DND-41 (cell line): ENCODE data around the gene DNAH14.
"Not testable (repeated sequence)": the region's sequence is repeated elsewhere in the genome, so short reads cannot be mapped to it uniquely, and the experiment has no call there.

Experiments used
- ATAC-seq: fragments of 200-7000 bp; cut with Tn5 transposase; 3 replicates; pipeline ENCODE4 v1.9.1; 2021; ENCODE audit warnings: low read depth; ENCODE audit not compliant: insufficient read depth
- DNase-seq: peaks from one replicate; pipeline ENCODE4 v3.0.0-alpha.2; 2020
- H2AFZ ChIP-seq: 2 replicates; pipeline ENCODE4 v1.6.0; 2012; ENCODE audit warnings: low read depth, low read length
- H3K27ac ChIP-seq: 2 replicates; pipeline ENCODE4 v1.5.1; 2012; ENCODE audit warnings: low read length, inconsistent platforms
- H3K27me3 ChIP-seq: fragments of 200-600 bp; sonication (generic); 2 replicates; pipeline ENCODE4 v1.6.0; 2012; ENCODE audit warnings: low read length, mild to moderate bottlenecking, inconsistent platforms; ENCODE audit not compliant: insufficient read depth, poor library complexity
- H3K36me3 ChIP-seq: 2 replicates; pipeline ENCODE4 v1.5.1; 2012; ENCODE audit warnings: low read length, inconsistent platforms; ENCODE audit not compliant: insufficient read depth
- H3K4me1 ChIP-seq: 2 replicates; pipeline ENCODE4 v1.5.1; 2012; ENCODE audit warnings: mild to moderate bottlenecking, low read length; ENCODE audit not compliant: insufficient read depth
- H3K4me2 ChIP-seq: 2 replicates; pipeline ENCODE4 v1.6.0; 2012; ENCODE audit warnings: mild to moderate bottlenecking, moderate library complexity, low read length, inconsistent platforms; ENCODE audit not compliant: insufficient read depth
- H3K4me3 ChIP-seq, 2 experiments: fragments of 200-600 bp in 1 of 2; shearing (Covaris generic) in 1 of 2; 2 replicates each; pipeline ENCODE4 v1.5.1; 2012 to 2016; ENCODE audit warnings: inconsistent platforms in 2 of 2, low read length in 2 of 2, mild to moderate bottlenecking in 2 of 2, low read depth in 1 of 2, moderate library complexity in 1 of 2
- H3K79me2 ChIP-seq: 2 replicates; pipeline ENCODE4 v1.6.0; 2012; ENCODE audit warnings: low read length, inconsistent platforms; ENCODE audit not compliant: insufficient read depth
- H3K9ac ChIP-seq: 2 replicates; pipeline ENCODE4 v1.6.0; 2012; ENCODE audit warnings: low read depth, mild to moderate bottlenecking, inconsistent platforms, low read length, moderate library complexity
- H3K9me3 ChIP-seq: 2 replicates; pipeline ENCODE4 v1.5.1; 2012; ENCODE audit warnings: low read length, moderate library complexity, mild to moderate bottlenecking, inconsistent platforms; ENCODE audit not compliant: insufficient read depth, severe bottlenecking
- H4K20me1 ChIP-seq: 2 replicates; pipeline ENCODE4 v1.6.0; 2012; ENCODE audit warnings: low read length; ENCODE audit not compliant: insufficient read depth
- CTCF ChIP-seq: IDR thresholded peaks from 2 replicates; pipeline ENCODE4 v1.5.1; 2012; ENCODE audit warnings: borderline replicate concordance, low read length, moderate library complexity, mild to moderate bottlenecking; ENCODE audit not compliant: poor library complexity, severe bottlenecking; ENCODE audit errors: extremely low read depth
- EZH2 ChIP-seq: IDR thresholded peaks from 3 replicates; pipeline ENCODE4 v1.6.1; 2012; ENCODE audit warnings: borderline replicate concordance, low read depth, mild to moderate bottlenecking, moderate library complexity, low read length, inconsistent platforms; ENCODE audit not compliant: severe bottlenecking

DNAH14 gene

DNA sequence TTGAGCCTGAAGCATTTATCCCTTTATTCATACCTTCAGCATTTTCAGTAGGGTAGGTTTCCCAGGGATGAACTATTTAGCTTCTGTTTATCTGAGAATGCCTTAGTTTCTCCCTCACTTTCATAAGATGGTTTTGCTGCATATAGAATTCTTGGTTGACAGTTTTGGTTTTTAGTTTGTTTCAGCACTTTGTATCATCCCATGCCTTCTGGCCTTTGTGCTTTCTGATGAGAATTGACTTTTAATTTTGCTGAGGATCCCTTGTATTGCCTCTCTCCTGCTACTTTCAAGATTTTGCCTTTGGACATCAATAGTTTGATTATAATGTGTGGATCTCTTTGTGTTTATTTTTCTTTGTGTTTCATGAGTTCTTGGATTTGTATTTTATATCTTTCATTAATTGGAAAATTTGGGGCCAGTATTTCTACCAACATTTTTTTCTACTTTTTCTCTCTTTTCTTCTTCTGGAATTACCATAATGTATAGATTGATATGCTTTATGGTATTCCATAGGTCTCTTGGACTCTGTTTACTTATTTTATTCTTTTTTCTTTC lies 261.8 kb downstream of the DNAH14 start:
- Histone ChIP-seq H3K4me1 (no peaks in the 10 kb centered on the region), H3K27ac (no peak overlapping the region), H3K36me3 (no peaks in the 10 kb centered on the region), H3K27me3 (no peaks in the 10 kb centered on the region), H3K4me3 (no peak overlapping the region), H3K9me3 (peaks cover 11% of the 10 kb centered on the region), H4K20me1 (no peaks in the 10 kb centered on the region), H2AFZ (no peak overlapping the region), H3K9ac (no peak overlapping the region), H3K4me2 (no peak overlapping the region), H3K79me2 (no peaks in the 10 kb centered on the region)
- no peak for TF ChIP-seq EZH2
- no peak for TF ChIP-seq CTCF
- no peak for DNase-seq
- no peak for ATAC-seq

DNA sequence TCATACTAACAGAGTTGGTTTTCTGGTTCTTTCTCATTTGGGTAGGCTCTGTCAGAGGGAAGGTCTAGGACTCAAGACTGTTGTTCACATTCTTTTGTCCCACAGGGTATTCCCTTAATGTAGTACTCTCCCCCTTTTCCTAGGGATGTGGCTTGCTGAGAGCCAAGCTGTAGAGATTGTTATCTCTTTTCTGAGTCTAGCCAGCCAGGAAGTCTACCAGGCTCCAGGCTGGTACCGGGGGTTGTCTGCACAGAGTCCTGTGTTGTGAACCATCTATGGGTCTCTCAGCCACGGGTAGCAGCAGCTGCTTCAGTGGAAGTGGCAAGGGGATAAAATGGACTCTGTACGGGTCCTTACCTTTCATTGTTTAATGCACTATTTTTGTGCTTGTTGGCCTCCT lies 272.0 kb downstream of the DNAH14 start:
- Histone ChIP-seq H3K36me3 (no peaks in the 10 kb centered on the region), H3K4me2 (no peak overlapping the region), H3K9me3 (no peaks in the 10 kb centered on the region), H3K27ac (no peak overlapping the region), H2AFZ (no peak overlapping the region), H3K27me3 (peaks cover 2% of the 10 kb centered on the region), H3K79me2 (no peaks in the 10 kb centered on the region), H3K4me1 (no peaks in the 10 kb centered on the region), H3K4me3 (no peak overlapping the region), H3K9ac (no peak overlapping the region), H4K20me1 (no peaks in the 10 kb centered on the region)
- TF ChIP-seq CTCF (no peak), EZH2 (no peak)
- ATAC-seq (no peak), DNase-seq (no peak)

- Histone ChIP-seq H4K20me1 (no peaks in the 10 kb centered on the region), H3K27me3 (peaks cover 2% of the 10 kb centered on the region), H3K4me1 (no peaks in the 10 kb centered on the region), H3K36me3 (no peaks in the 10 kb centered on the region), H3K4me3 (no peak overlapping the region), H3K9me3 (no peaks in the 10 kb centered on the region), H2AFZ (no peak overlapping the region), H3K9ac (no peak overlapping the region), H3K27ac (no peak overlapping the region), H3K79me2 (no peaks in the 10 kb centered on the region), H3K4me2 (no peak overlapping the region)
- TF ChIP-seq CTCF (no peak), EZH2 (no peak)
- ATAC-seq (no peak), DNase-seq (no peak)
Observed at GRCh38 chr1:225207791-225208190, 278.3 kb downstream of the DNAH14 start.

- Histone ChIP-seq H4K20me1 (no peaks in the 10 kb centered on the region), H2AFZ (no peak overlapping the region), H3K4me3 (no peak overlapping the region), H3K4me2 (no peak overlapping the region), H3K27ac (no peak overlapping the region), H3K36me3 (no peaks in the 10 kb centered on the region), H3K27me3 (peaks cover 2% of the 10 kb centered on the region), H3K9ac (no peak overlapping the region), H3K9me3 (no peaks in the 10 kb centered on the region), H3K79me2 (no peaks in the 10 kb centered on the region), H3K4me1 (no peaks in the 10 kb centered on the region)
- ATAC-seq (no peak), DNase-seq (no peak)
- TF ChIP-seq CTCF (no peak), EZH2 (no peak)
Observed at GRCh38 chr1:225209153-225209552, 279.7 kb downstream of the DNAH14 start.

DNA sequence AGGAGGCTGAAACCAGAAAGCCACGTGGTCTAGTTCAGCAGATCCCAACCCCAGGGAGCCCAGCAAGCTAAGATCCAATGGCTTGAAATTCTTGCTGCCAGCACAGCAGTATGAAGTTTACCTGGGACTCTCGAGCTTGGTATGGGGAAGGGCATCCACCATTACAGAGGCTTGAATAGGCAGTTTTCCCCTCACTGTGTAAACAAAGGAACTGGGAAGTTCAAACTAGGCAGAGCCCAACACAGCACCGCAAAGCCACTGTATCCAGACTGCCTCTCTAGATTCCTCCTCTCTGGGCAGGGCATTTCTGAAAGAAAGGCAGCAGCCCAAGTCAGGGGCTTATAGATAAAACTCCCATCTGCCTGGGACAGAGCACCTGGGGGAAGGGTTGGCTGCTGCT lies 280.7 kb downstream of the DNAH14 start:
- H3K4me1 ChIP-seq, H3K27ac ChIP-seq, H3K27me3 ChIP-seq, H3K79me2 ChIP-seq, DNase-seq, H3K4me3 ChIP-seq, H3K36me3 ChIP-seq, H3K4me2 ChIP-seq, H2AFZ ChIP-seq, H3K9ac ChIP-seq, H3K9me3 ChIP-seq, H4K20me1 ChIP-seq, ATAC-seq: not testable (repeated sequence)
